NCI-H1105 treated with DMSO at 0.1 percent for 48 hours (cell line): ENCODE data around the gene DGKI.

Source experiments
- DNase-seq: peaks from one replicate; lab custom pipeline; 2025; lab: John Stamatoyannopoulos, UW

The DGKI gene

DNA sequence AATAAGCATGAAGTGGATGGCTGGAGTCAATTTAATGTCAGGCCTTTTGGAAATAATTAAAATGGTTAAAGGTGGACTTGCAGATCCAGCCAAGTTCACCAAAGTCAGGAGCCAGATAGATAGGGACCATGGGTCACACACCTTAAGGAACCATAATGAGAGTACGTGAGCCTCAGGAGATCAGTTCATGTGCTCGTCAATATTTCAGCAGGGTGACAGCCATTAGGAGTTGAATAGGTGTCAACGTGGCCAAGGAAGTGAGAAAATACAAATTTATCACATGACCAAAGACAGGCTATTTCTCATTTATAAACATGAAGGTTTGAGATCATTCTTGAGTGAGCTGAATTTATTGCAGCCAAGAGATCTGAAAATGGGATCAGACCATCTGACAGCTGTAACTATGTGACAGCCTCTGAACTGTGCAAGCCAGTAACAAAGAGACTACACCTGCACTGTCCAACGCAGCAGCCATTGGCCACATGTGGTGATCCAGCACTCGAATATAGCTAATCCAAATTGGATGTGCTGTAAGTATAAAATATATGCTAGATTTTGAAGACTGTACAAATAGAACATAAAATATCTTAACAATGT is 253.6 kb downstream of the DGKI start:
- no peak for DNase-seq

DNA sequence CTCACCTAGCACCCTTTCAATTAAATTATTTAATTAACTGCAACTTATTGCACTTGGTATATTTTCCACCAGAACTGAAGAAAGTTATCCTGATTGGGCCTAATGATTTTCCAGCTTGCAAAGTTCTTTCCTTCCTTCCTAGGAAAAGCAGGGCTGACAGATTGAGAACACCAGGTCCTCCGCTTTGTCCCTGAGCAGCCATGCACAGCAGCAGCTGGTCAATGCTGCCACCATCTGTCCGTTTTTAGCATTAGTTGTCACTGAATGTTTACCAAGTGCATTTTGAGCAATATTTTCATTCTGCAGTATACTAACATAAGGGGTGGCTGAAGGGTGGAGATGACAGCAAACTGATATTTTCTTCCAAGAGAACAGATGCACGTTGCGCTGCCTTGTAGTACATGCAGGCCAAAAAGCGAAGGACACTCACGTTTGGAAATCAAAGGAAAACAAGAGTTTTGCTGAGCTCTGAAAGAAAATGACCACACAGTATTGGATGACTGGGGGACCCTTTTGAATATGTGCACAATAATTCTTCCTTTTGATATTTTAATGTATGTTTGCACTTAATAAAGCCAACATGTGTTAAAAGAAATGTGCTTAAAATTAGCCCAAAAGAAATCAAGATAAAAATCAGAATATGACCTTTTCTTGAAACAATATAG is 254.4 kb downstream of the DGKI start:
- DNase-seq, result peak; percentile 53

DNA sequence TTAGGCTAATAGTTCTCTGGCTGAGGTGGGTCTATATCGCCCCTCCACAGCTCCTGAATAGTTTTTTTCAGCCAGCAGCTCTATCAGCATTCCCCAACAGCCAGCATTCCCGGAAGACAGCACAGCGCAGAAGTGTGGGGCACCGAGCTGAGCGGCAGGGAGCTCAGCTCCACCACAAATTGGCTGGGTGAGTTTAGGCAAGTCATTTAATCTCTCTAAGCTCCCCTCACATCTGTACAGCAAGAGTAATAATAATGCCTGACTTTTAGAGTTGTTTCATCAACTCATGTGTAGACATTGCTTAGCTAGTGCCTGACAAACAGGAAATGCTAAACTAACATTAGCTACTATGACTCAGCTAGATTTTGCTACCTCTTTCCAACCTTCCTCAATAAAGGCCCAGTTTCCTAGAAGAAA is 255.3 kb downstream of the DGKI start:
- DNase-seq, result no peak

DNA sequence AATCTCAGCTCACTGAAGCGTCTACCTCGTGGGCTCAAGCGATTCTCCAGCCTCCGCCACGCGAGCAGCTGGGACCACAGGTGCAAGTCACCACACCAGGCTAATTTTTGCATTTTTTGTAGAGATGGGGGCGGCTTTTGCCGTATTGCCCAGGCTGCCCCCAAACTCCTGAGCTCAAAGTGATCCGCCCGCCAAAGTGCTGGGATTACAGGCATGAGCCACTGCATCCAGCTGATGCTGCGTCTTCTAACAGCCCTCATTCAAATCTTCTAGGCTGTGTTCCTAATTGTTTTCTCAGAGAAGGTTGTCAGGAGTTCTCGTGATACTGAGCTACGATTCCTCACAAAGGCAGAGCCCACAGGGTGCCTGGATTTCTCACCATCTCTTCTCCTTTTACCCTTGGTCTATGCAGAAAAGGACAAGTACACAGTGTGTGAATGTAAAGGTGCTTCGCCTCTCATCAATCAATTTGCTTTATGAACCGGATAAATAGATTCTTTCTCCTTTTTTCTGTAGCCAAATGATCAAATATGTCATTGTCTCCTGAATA is 255.9 kb downstream of the DGKI start:
- DNase-seq, result no peak

DNA sequence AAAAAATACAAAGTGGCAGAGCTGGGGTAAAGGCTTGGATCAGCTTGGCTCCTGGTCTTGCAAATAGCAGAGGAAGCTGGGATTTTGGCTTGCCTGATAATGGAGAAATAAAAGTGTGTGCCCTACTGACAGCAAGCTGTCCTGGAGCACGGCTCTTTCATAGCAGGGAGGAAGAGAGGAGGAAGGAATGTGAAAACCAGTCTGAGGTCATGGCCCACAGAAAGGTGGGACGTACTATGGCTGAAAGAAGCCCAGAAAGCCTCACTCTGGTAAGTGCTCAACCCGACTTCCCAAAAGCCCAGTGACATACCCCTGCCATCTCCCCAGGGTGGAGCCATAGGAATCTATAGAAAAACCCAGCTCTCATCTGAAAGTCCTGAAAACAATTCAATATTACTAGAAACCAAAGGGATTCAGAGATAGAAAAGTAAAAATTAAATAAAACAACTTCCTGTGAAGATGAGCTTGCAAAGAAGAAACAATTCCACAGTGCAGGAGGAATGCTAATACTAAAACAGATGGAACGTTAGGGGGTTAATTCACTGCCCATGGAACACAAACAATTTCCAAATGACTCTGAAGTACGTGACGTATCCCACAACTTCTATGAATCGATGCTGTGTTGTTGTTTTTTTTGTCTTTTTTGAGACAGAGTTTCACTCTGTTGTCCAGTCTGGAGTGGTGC is 256.6 kb downstream of the DGKI start:
- DNase-seq, result no peak

DNA sequence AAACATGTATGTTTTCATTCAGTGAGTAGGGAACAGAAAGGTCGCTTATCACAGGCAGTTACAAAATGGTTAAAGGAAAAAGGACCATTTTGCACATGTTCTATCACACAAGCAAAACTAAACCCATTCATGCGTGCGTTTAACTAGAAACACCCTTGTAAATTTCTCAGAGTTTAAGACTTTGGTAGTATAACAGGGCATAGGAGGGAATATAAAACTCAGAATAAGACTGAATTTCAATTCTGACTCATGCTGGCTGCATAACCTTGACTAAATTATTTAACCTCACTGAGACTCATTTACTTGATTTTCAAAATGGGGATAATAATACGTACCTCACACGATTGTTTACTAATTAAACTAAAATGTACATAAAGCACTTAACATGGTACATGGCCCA is 259.4 kb downstream of the DGKI start:
- DNase-seq, result no peak

DNA sequence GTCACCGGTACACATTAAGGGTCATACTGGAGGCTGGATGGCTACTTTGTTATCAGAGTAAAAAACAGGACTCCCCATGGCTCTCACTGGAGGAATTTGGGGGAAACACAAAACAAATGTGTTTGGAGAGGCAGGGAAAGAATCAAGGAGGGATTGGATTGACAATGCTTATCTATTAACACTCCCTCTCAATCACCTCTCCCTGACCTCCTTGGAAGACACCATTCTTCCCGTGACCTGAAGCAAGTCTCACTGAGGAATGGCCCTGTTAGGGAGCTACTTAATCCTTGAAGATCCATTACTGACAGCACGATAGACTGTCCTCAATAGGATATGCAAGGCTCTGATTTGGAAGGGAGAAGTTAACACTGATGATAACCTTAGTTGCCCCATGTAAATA is 261.2 kb downstream of the DGKI start:
- DNase-seq, result no peak

DNA sequence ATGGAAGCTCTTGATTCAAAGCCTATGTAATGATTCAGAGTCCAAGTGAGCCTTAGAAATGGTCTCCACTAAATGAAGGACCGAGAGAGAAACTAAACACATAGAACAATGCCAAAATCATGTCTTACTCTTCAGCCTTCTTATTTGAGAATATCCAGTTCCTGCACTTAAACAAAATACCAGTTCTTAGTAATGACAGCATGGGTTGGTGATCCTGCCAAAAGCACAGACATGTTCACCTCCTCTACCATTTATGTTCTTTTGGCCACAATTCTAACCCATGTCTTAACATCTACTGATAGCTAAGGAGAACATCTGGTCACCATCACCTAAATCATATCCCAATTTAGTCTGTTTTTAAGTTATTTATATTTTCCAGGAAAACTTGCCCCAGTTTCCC is 263.6 kb downstream of the DGKI start:
- no peak for DNase-seq

DNA sequence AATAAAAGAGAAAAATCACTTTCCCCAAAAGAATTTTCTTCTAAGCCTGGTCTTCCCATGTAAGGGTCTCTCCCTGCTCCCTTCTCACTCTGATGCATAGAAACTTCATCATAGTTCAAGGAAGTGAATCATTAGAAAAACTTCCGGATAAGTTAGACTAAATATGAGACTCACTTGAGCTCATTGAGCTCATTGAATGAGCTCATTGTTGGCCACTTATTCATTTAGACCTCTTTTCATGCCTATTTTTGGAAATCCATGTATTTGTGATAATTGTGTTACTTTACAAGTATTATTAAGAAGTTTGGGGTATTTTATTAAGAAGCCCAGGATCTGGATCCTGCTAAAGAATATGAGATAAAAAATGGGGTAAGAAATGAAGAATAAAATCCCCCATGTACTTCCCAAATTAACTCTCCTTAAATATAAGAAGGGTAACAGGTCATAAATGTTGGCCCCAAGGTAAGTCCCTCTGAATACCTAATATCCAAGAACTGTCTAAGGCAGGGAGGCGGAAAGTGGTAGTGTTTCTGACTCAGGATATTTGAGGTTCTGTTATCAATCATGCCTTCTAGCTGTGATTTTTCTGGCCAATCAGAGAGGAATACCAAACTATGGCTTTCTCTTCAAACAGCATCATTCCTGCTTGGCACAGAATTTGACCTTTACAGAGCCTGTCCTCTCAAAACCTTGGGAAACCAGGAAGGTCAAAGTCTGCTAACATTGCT is 266.7 kb downstream of the DGKI start:
- no peak for DNase-seq

DNA sequence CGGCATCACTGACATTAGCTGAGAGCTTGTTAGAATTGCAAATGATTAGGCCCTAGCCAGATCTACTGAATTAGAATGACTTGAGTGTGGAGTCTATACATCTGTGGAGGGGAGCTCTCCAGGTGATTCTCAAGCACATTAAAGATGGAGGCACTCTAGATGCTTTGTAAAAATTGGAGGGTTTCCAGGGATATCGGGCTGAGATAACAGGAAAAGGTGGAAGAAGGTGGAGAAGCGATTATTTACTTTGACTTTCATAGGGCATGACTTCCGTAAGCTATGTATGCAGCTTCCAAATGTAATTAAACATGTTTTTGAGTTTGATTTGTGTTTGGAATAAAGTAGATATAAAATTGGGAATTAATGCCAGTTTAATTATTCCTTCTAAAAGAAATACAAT is 268.2 kb downstream of the DGKI start:
- DNase-seq, result peak; percentile 83

DNA sequence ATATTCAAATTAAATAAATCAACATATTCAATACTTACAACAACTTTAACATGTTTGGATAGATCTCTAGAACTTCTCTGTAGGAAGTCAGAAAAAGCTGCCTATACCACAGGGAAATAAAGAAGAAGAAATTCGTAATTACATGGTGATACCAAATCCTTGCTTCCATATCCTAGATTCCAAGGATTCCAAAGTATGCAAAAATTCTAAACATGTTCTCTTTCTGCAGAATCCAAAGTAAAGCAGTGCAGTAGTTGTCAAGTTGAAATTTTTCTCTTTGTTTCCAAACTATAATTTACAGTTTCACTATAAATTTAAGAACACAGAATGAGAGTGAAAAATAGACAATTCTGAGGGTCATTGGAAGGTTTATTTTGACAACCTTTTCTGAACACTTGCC is 269.6 kb downstream of the DGKI start:
- DNase-seq, result no peak

DNA sequence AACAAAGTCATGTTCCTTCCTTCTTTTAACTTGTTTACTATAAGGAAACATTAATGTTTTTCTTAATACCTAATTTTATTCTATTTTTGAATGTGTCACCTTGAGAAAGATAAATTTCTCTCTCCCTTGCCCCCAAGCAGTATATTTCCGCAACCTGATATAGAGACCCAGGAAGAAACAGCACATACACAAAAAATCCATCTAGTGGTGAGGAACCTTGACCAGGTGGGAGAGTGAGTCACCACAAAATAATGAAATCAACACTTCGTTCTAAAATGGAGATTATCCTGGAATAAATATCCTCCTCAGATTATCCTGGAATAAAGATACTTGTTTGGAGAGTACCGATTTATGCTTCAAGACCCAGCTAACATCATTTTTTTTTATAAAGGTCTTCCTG is 270.3 kb downstream of the DGKI start:
- no peak for DNase-seq

DNA sequence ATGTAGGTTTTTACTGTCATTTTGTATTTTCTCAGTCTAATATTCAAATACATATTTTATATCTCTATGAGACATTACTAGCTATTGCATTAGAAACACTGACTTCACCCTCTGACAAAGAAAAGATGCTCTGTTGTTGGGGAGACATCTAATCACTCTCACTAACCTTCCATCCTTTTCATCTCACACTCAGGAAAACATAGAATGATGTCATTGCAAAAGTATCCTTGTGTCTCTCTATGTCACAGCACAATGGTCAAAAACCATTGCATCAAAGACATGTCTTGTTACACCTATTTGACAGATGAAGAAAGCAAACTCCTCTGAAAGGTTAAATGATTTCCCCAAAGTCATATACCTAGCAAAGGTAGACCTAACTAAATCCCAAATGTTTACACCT is 272.0 kb downstream of the DGKI start:
- DNase-seq, result no peak

DNA sequence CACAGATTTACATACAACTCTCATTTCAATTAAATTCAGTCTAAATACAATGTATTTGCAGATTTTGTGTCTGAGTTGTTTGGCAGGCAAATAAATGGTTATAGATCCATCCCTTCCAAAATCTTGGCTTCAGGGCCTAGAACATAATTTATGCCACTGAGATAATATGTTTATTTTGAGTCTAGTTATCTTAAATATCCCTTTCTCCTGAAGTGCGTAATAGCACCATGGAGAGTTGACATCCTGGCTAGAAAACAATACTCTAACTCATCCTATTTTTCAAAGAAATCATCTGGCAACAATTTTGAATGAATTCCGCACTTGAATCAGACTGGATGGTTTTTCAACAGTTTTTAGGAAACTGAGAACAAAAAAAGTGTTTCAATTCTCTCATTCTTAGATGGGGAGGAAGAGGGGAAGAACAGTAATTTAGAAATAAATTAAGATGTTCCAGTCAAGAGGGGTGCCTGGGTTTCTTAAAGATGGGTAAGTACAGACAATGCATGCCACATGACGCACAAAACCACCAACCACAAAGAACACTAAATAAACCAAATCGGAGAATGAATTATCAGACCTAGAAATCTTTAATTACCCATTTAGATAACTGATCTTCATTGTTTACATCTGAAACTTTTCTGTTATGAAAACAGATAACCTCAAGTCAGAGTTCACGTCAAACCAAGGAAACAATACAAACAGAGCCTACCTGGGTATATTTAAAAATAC is 274.6 kb downstream of the DGKI start:
- DNase-seq, result peak; percentile 7

DNA sequence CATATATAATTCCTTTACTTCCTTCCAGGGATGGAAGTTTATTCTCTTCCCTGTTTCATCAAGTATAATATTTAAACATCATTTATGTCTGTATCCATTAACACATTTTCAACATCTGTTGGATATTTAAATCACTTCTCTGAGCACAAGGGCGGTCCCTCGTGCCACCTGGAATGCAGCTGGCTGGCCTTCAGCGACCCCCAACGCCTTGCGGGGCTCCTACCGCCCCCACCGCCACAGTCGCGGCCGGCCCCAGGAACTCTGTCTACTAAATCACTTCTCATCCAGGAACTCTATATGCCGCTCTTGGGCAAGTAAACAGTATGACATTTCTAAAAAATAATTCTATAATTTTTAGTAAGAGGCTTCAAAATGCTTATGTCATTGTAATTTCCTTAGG is 282.1 kb downstream of the DGKI start:
- no peak for DNase-seq

DNA sequence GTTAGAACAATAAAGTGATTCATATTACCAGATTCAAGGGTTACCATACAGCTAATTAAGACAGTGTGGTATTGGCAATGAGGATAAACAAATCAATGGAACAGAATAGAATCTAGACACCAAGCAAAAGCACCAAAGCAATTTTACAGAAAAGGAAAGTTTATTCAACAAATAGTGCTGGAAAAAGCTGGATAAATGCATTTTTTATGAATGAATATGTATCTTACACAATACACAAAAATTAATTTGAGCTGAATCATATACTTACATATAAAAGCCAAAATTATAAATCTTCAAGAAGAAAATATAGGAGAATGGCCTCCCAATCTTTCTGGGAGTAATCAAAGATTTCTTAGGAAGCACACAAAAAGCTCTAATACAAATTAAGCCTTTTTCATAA is 282.8 kb downstream of the DGKI start:
- DNase-seq, result no peak

DNA sequence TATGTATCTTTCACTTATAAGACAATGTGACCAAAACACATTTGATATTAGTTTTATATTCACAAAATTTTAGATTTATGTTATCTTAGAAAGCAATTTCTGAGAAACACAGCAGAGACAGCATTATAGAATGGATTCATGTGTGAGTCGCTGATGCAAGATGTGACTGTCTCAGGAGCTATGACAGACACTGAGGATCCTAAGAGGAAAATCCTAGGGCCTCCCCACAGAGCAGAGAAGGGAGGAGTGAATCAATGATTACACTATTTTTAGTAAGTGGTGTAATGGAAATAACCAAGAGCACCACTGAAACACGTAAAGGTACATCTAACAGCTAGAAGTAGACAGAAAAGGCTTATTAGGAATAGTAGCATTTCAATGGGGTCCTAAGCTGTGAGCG is 299.3 kb downstream of the DGKI start:
- DNase-seq, result no peak

DNA sequence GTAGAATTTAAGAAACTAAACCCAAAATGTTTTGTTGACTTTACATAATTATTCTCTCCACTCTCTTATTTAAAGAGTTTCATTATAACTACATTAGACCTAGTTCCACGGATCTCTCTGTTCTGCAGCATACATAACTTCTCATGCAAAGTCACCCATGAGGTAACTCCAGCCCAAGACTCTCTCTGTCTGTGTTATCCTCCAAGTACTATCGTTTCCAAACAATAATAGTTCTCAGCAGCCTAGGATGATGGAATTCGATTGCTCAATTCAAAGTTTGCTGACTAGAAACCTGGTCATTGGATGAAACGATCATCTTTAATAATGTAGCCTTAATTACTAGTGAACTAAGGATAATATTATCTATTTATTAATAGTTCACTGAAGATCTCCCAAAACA is 300.1 kb downstream of the DGKI start:
- DNase-seq, result no peak

DNA sequence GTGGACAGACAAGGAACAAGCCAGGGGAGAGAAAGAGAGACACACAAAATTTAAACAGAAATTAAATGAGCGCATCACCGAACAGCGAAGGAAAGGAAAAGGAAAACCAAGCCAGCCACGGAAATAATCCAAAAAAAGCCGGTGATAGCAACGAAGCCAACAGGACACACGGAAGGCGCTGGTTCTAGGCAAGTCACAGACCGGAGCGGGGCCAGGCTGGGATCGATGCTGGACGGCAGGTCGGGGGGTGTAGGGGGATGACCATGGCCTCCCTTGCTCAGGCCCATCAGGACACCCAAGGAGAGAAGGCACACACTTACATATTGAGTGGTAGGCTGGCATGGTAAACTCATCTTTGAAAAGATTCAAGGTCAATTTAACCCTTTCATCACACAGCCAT is 300.8 kb downstream of the DGKI start:
- DNase-seq, result no peak

DNA sequence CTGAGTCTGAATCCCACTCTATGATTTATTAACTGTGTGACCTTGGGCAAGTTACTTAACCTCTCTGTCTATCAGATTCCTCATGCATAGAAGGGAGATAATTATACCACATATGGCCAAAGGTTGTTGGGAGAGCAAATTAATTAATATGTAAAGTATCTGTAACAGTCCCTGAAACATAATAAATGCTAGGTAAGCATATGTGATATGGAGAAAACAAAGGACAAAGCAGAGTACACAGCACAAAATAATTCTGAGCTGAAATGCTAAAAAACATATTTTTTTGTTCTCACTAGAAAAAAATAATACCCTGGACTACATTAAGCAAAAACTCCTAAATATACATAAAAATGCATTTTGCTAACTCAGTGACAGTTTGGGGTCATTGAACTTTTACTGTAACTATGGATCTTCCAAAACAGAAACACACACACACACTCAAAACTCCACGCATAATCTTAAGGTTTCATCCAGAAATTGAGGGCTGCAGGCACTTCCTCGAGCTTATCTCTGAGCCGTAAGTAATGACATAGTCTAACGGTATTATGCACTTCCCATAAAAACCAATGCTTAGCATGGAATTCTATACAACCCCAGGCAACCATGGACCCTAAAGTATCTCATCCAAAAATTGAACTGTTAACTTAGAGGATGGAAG is 301.6 kb downstream of the DGKI start:
- DNase-seq, result no peak

DNA sequence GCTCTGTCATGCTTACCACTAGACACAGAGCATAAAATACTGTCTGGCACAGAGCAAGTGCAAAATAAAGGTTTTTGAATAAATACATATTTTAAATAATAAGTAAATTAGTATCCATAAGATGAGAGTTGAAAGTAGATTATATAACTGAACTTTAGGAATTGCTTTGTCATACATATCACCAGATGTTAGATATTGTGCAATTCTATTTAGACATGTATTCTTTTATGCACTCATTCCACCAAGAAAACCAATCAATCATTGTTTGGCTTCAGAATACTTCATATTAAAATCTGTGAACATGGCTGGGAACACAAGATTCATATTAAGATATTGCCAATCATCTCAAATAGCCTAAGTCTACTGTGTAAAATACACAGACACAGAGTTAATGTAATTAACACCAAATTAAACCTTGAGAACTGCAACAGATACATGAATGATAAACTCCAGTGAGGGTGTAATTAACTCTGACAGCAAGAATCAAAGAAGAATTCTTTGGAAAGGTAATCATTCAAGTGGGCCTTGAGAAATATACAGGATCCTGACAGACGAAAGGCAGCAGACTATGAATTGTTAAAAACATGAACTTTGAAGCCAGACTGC is 302.2 kb downstream of the DGKI start:
- DNase-seq, result no peak
